Neural progenitor cell (in vitro differentiated cells): ENCODE measurements around the gene SRGAP2C.
"Not testable (repeated sequence)": the region's sequence is repeated elsewhere in the genome, so short reads cannot be mapped to it uniquely, and the experiment has no call there.

Experiments used
- CTCF ChIP-seq: fragments of 200-600 bp; sonication (generic); IDR thresholded peaks from 2 replicates; pipeline ENCODE4 v1.5.1; 2017; ENCODE audit warnings: antibody characterized with exemption, mild to moderate bottlenecking
- EZH2phosphoT487 ChIP-seq: fragments of 200-600 bp; sonication (generic); IDR thresholded peaks from 2 replicates; pipeline ENCODE4 v1.6.1; 2017; ENCODE audit warnings: antibody characterized with exemption

DNA sequence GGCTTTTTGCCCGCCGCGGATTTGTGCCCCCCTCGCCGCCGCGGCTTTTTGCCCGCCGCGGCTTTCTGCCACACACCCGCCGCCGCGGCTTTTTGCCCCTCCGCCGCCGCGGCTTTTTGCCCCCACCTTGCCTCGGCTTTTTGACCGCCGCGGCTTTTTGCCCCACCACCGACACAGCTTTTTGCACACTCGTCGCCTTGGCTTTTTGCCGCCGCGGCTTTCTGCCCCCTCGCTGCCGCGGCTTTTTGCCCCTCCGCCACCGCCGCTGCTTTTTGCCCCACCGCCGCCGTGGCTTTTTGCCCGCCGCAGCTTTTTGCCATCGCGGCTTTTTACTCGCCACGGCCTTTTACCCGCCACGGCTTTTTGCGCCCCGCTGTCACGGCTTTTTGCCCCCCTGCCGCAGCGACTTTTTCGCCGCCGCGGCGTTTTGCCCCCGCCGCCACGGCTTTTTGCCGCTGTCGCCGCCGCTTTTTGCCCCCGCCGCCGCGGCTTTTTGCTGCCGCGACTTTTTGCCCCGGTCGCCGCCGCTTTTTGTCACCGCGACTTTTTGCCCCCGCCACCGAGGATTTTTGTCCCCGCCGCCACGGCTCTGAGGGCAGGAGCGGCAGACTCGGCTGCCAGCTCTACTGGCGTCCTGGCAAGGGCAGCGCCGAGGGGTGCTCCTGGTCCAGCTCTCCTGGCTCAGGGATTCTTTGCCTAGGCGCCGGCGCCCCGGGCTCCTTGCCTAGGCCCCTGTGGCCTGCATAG, 211.7 kb downstream of the SRGAP2C start:
- TF ChIP-seq EZH2phosphoT487, result peak; percentile 49
- not testable (repeated sequence) for TF ChIP-seq CTCF
